D721Med (cell line): Measurements from ENCODE around the gene INSC.

ENCODE experiments used
- DNase-seq: peaks from one replicate; pipeline ENCODE4 v3.0.0; 2011; ENCODE audit warnings: low spot score; ENCODE audit not compliant: insufficient read length
- FAIRE-seq: peaks from 2 replicates; lab custom pipeline; 2011; peaks lifted over from hg19 to GRCh38; lab: Jason Lieb, UNC
- CTCF ChIP-seq: IDR thresholded peaks from 2 replicates; pipeline ENCODE4 v1.5.1; 2012; ENCODE audit warnings: mild to moderate bottlenecking, control low read depth; ENCODE audit not compliant: insufficient read depth; ENCODE audit errors: missing control alignments

Gene INSC

DNA sequence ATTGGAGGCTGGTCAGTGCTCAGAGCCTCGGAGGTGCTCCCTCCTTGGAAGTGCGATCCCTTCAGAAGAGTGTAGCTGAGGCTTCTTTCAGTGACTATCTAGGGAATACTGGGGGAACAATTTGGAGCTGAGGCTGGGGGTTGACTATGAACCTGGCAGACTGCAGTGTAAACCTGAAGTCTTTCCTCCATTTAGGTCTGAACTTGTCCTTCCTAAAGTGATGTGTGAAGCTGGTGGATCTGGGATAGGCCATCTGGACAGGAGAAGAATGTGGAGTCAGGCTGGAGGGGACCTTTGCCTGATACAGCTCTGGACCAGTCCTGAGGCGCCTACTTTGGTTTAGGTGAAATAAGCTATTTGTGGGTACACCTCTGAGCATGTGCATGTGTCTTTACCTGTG lies 3.5 kb upstream of the INSC start:
- no peak for TF ChIP-seq CTCF
- FAIRE-seq (no peak), DNase-seq (no peak)

- no peak for TF ChIP-seq CTCF
- FAIRE-seq (no peak), DNase-seq (no peak)
These were observed 2.6 kb upstream of the INSC start for GRCh38 chr11:15112131-15112541.

GRCh38 chr11:15113381-15113780 lies 1.3 kb upstream of the INSC start:
- DNase-seq (no peak), FAIRE-seq (no peak)
- no peak for TF ChIP-seq CTCF

DNA sequence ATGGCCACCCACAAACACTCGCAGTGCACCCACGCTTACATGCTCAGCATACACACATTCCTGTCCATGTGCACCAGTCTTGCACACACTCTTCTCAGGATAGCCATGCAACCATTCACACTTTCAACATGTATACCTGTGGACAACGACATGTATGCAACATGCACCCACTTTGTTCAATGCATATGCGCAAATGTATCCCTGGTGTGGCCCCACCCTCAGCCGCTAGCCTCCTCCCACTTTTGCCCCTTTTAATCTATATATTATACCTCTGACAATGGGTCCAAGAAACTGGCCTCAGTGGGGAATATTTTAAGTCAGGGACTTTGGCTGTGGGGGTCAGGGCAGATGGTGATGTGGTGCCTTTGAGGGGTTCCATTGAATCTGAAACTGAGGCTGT lies 963 bp downstream of the INSC start:
- TF ChIP-seq CTCF: no peak
- no peak for FAIRE-seq
- DNase-seq: no peak

- FAIRE-seq (no peak), DNase-seq (no peak)
- no peak for TF ChIP-seq CTCF
These were observed 3.0 kb downstream of the INSC start for GRCh38 chr11:15117751-15118150.

- FAIRE-seq (no peak), DNase-seq (no peak)
- no peak for TF ChIP-seq CTCF
These were observed 3.7 kb downstream of the INSC start for GRCh38 chr11:15118431-15118830.

GRCh38 chr11:15119352-15119751 lies 4.6 kb downstream of the INSC start:
- no peak for TF ChIP-seq CTCF
- no peak for FAIRE-seq
- DNase-seq: no peak
